Thoracic aorta (tissue), 2 donors: ENCODE measurements around the gene THADA. TPM values are rescaled to one million over a fixed set of nuclear protein-coding genes. Genes with fewer than 3 reads are reported as not detected.

Experiments used
- ATAC-seq: fragments of 150-250 bp; one replicate; pipeline ENCODE4 v1.8.0; 2017; ENCODE audit warnings: low read depth; ENCODE audit not compliant: insufficient number of reproducible peaks, low FRiP score
- DNase-seq: peaks from one replicate; pipeline ENCODE4 v3.0.0-alpha.2; 2020; ENCODE audit warnings: low spot score
- H3K27ac ChIP-seq, 2 donors: fragments of 200-600 bp; sonication (generic); 1 replicate in 1 of 2; 2 replicates in 1 of 2; pipeline ENCODE4 v1.5.1; 2016; ENCODE audit warnings: mild to moderate bottlenecking in 2 of 2, moderate library complexity in 2 of 2
- H3K27me3 ChIP-seq: fragments of 200-600 bp; sonication (generic); replicated peaks from 2 replicates; pipeline ENCODE4 v1.6.0; 2016; ENCODE audit warnings: mild to moderate bottlenecking; ENCODE audit not compliant: insufficient read depth
- H3K36me3 ChIP-seq: fragments of 200-600 bp; sonication (generic); one replicate; pipeline ENCODE4 v1.5.1; 2016
- H3K4me1 ChIP-seq, 2 donors: fragments of 200-600 bp; sonication (generic); 1 replicate in 1 of 2; 2 replicates in 1 of 2; pipeline versions ENCODE4 v1.5.1 to v1.6.0; 2016; ENCODE audit warnings: low read depth in 2 of 2, mild to moderate bottlenecking in 1 of 2; ENCODE audit not compliant: control insufficient read depth in 1 of 2
- H3K4me3 ChIP-seq: fragments of 200-600 bp; sonication (generic); 2 replicates; pipeline ENCODE4 v1.5.1; 2016; ENCODE audit warnings: mild to moderate bottlenecking
- H3K9me3 ChIP-seq: fragments of 200-600 bp; sonication (generic); 2 replicates; pipeline ENCODE4 v1.5.1; 2016
- CTCF ChIP-seq: fragments of 200-600 bp; sonication (generic); IDR thresholded peaks from one replicate; pipeline ENCODE4 v1.5.1; 2019; ENCODE audit warnings: antibody characterized with exemption
- total RNA-seq, 2 donors: library from RNA; depleted of rRNA; stranded (reverse); fragments of >200 nt; gene quantifications; one replicate each; pipeline versions ENCODE4 v1.1.0 to v1.2.3, GENCODE V29; 2016

The THADA gene
- total RNA-seq, 2 donors from 2014 or later = 33.3 to 46.6 TPM

GRCh38 chr2:43478412-43479086 is 117.3 kb downstream of the THADA start:
- TF ChIP-seq CTCF = no peak
- no peak overlapping the region for H3K4me3 ChIP-seq
- peaks cover 20 to 37% of the 10 kb centered on the region in 2 donors for H3K4me1 ChIP-seq
- ATAC-seq = no peak
- H3K36me3 ChIP-seq = no peaks in the 10 kb centered on the region
- no peaks in the 10 kb centered on the region for H3K27me3 ChIP-seq
- H3K9me3 ChIP-seq = no peaks in the 10 kb centered on the region
- H3K27ac ChIP-seq = peak overlapping the region; percentile 31 to 46
- DNase-seq = no peak

- no peak for DNase-seq
- Histone ChIP-seq H3K36me3 (no peaks in the 10 kb centered on the region), H3K4me3 (no peak overlapping the region), H3K27me3 (no peaks in the 10 kb centered on the region), H3K27ac (no peak overlapping the region), H3K4me1 (peaks cover 9 to 18% of the 10 kb centered on the region in 2 donors), H3K9me3 (no peaks in the 10 kb centered on the region)
- no peak for ATAC-seq
- TF ChIP-seq CTCF = no peak
Measured at GRCh38 chr2:43475922-43476321, 119.9 kb downstream of the THADA start.

- H3K4me1 ChIP-seq = peaks cover 9 to 18% of the 10 kb centered on the region in 2 donors
- ATAC-seq (no peak), DNase-seq (no peak)
- no peaks in the 10 kb centered on the region for H3K36me3 ChIP-seq
- H3K27me3 ChIP-seq = no peaks in the 10 kb centered on the region
- TF ChIP-seq CTCF = no peak
- no peaks in the 10 kb centered on the region for H3K9me3 ChIP-seq
- no peak overlapping the region for H3K4me3 ChIP-seq
- H3K27ac ChIP-seq = no peak overlapping the region
Measured at GRCh38 chr2:43475137-43475846, 120.5 kb downstream of the THADA start.

GRCh38 chr2:43474273-43474672 is 121.6 kb downstream of the THADA start:
- H3K27ac ChIP-seq = no peak overlapping the region
- no peak for TF ChIP-seq CTCF
- no peak overlapping the region for H3K4me3 ChIP-seq
- H3K36me3 ChIP-seq = no peaks in the 10 kb centered on the region
- ATAC-seq (no peak), DNase-seq (no peak)
- peaks cover 9 to 21% of the 10 kb centered on the region in 2 donors for H3K4me1 ChIP-seq
- no peaks in the 10 kb centered on the region for H3K9me3 ChIP-seq
- no peaks in the 10 kb centered on the region for H3K27me3 ChIP-seq

- ATAC-seq = no peak
- DNase-seq = no peak
- H3K4me3 ChIP-seq = no peak overlapping the region
- H3K36me3 ChIP-seq = no peaks in the 10 kb centered on the region
- peaks cover 8 to 22% of the 10 kb centered on the region in 2 donors for H3K4me1 ChIP-seq
- no peaks in the 10 kb centered on the region for H3K27me3 ChIP-seq
- no peak for TF ChIP-seq CTCF
- H3K9me3 ChIP-seq = no peaks in the 10 kb centered on the region
- no peak overlapping the region for H3K27ac ChIP-seq
Measured at GRCh38 chr2:43473767-43474166, 122.1 kb downstream of the THADA start.
